BE2C (cell line): ENCODE data around the gene VSIG4.
"Not testable (repeated sequence)": the region's sequence is repeated elsewhere in the genome, so short reads cannot be mapped to it uniquely, and the experiment has no call there.

Source experiments
- DNase-seq: peaks from one replicate; pipeline ENCODE4 v3.0.0-alpha.2; 2020
- H3K27me3 ChIP-seq: fragments of 250-450 bp; sonication (Bioruptor Pico); 2 replicates; pipeline ENCODE4 v1.5.1; 2020; ENCODE audit warnings: mild to moderate bottlenecking
- H3K36me3 ChIP-seq: fragments of 250-450 bp; sonication (Bioruptor Pico); 2 replicates; pipeline ENCODE4 v1.5.1; 2020; ENCODE audit warnings: mild to moderate bottlenecking
- H3K4me1 ChIP-seq: fragments of 250-450 bp; sonication (Bioruptor Pico); 2 replicates; pipeline ENCODE4 v1.5.1; 2020
- H3K4me3 ChIP-seq: 2 replicates; pipeline ENCODE4 v1.5.1; 2011; ENCODE audit warnings: low read depth, low read length
- H3K9me3 ChIP-seq: fragments of 250-450 bp; sonication (Bioruptor Pico); 2 replicates; pipeline ENCODE4 v1.5.1; 2020
- CTCF ChIP-seq: IDR thresholded peaks from 2 replicates; pipeline ENCODE4 v1.5.1; 2012; ENCODE audit warnings: mild to moderate bottlenecking, low read depth, low read length

The VSIG4 gene

DNA sequence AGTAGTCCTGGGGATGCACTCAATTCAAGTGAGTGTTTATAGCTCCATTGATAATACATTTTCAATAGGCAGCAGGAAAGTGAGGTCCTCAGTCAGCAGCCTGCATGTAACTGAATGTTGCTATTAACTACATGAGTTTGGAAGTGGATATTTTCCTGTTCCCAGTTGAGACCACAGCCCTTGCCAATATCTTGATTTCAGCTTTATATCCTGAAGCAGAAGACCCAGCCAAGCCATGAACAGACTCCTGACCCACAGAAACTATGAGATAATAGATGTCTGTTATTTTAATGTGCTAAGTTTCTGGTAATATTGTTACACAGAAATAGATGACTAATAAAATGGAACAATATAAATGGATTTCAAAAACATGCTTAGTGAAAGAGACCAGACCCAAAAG, 63.7 kb downstream of the VSIG4 start:
- Histone ChIP-seq H3K4me3 (no peak overlapping the region), H3K9me3 (no peaks in the 10 kb centered on the region), H3K4me1 (no peaks in the 10 kb centered on the region), H3K36me3 (no peaks in the 10 kb centered on the region), H3K27me3 (no peaks in the 10 kb centered on the region)
- DNase-seq = no peak
- TF ChIP-seq CTCF = no peak

DNA sequence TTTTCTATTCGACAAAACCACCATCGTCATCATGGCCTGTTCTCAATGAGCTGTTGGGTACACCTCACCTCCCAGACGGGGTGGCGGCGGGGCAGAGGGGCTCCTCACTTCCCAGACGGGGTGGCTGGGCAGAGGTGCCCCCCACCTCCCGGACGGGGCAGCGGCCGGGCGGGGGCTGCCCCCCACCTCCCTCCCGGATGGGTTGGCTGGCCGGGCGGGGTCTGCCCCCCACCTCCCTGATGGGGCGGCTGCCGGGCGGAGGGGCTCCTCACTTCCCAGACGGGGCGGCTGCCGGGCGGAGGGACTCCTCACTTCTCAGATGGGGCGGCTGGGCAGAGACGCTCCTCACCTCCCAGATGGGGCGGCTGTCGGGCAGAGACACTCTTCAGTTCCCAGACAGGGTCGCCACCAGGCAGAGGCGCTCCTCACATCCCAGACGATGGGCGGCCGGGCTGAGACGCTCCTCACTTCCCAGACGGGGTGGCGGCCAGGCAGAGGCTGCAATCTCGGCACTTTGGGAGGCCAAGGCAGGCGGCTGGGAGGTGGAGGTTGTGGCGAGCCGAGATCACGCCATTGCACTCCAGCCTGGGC, 64.6 kb downstream of the VSIG4 start:
- H3K27me3 ChIP-seq, H3K9me3 ChIP-seq, H3K36me3 ChIP-seq, H3K4me3 ChIP-seq, DNase-seq, H3K4me1 ChIP-seq: not testable (repeated sequence)
